Transverse colon (tissue), 4 donors: Measurements from ENCODE around the gene TMOD1.

ENCODE experiments used
- POLR2A ChIP-seq: fragments of 450-650 bp; IDR thresholded peaks from one replicate; pipeline ENCODE4 v1.6.1; 2016; ENCODE audit warnings: antibody characterized with exemption, mild to moderate bottlenecking, moderate library complexity
- POLR2AphosphoS5 ChIP-seq, 3 donors: sonication (generic); formaldehyde crosslinking; IDR thresholded peaks; one replicate each; pipeline ENCODE4 v1.6.1; 2016; ENCODE audit warnings: antibody characterized with exemption in 3 of 3
- TF ChIP-seq, protein P1 (sequence below), 5 experiments: fragments of 200-600 bp in 3 of 5; fragments of 450-650 bp in 2 of 5; sonication (generic) in 3 of 5; IDR thresholded peaks; 1 replicate in 2 of 5; 2 replicates in 3 of 5; pipeline ENCODE4 v1.5.1; 2016 to 2017; ENCODE audit warnings: antibody characterized with exemption in 5 of 5, inconsistent platforms in 3 of 5, mild to moderate bottlenecking in 2 of 5, moderate library complexity in 1 of 5

DNA sequence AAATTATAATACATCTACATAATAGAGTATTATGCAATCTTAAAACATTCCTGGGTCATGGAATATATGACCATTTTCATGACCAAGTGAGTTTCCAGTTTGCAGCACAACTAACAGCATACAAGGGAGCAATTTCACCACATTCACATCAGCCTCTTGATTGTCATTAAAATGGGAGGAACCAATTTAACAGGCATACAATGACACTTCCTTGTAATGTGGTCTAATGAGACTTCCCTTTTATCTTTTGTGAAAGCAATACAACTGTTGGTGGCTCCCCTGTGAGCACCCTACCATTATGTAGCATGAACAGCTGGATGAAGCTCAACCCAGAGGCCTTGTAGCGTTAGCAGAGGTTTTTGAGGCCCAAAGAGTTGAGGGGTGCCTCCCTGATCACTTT lies 13.6 kb upstream of the TMOD1 start:
- TF ChIP-seq POLR2AphosphoS5 (IDR thresholded peaks at IDR 0.05) (no peak), POLR2A (no peak)
- TF ChIP-seq, protein P1, sequence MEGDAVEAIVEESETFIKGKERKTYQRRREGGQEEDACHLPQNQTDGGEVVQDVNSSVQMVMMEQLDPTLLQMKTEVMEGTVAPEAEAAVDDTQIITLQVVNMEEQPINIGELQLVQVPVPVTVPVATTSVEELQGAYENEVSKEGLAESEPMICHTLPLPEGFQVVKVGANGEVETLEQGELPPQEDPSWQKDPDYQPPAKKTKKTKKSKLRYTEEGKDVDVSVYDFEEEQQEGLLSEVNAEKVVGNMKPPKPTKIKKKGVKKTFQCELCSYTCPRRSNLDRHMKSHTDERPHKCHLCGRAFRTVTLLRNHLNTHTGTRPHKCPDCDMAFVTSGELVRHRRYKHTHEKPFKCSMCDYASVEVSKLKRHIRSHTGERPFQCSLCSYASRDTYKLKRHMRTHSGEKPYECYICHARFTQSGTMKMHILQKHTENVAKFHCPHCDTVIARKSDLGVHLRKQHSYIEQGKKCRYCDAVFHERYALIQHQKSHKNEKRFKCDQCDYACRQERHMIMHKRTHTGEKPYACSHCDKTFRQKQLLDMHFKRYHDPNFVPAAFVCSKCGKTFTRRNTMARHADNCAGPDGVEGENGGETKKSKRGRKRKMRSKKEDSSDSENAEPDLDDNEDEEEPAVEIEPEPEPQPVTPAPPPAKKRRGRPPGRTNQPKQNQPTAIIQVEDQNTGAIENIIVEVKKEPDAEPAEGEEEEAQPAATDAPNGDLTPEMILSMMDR (IDR thresholded peaks at IDR 0.05), result no peak
